KMS-11 (cell line): ENCODE results near the gene STK32A.
A peak's percentile ranks its signal among the peaks of the same experiment; 100 is the strongest.

Source experiments
- H2AFZ ChIP-seq: fragments of 200-600 bp; sonication (generic); 2 replicates; pipeline ENCODE4 v1.6.1; 2016; ENCODE audit warnings: antibody characterized with exemption, mixed run types, low read depth
- H3K27ac ChIP-seq: fragments of 200-600 bp; sonication (generic); 2 replicates; pipeline ENCODE4 v1.6.1; 2016; ENCODE audit warnings: mild to moderate bottlenecking, mixed run types
- H3K27me3 ChIP-seq: fragments of 200-600 bp; sonication (generic); 2 replicates; pipeline ENCODE4 v1.6.1; 2017; ENCODE audit warnings: mild to moderate bottlenecking, low read depth, mixed run types, moderate library complexity; ENCODE audit not compliant: insufficient read depth
- H3K36me3 ChIP-seq: fragments of 200-600 bp; sonication (generic); 2 replicates; pipeline ENCODE4 v1.6.1; 2017; ENCODE audit warnings: mild to moderate bottlenecking, mixed run types; ENCODE audit not compliant: insufficient read depth
- H3K4me1 ChIP-seq: fragments of 200-600 bp; sonication (generic); 2 replicates; pipeline ENCODE4 v1.6.1; 2016; ENCODE audit warnings: mild to moderate bottlenecking, low read depth, mixed run types; ENCODE audit not compliant: poor library complexity, severe bottlenecking
- H3K4me2 ChIP-seq: fragments of 200-600 bp; sonication (generic); 2 replicates; pipeline ENCODE4 v1.7.0; 2016; ENCODE audit warnings: mild to moderate bottlenecking, mixed run types
- H3K4me3 ChIP-seq: fragments of 200-600 bp; sonication (generic); IDR thresholded peaks from 2 replicates; pipeline ENCODE4 v1.6.1; 2017; ENCODE audit warnings: low read depth, low read length, mixed read lengths; ENCODE audit not compliant: insufficient read depth
- H3K79me2 ChIP-seq: fragments of 200-600 bp; sonication (generic); 2 replicates; pipeline ENCODE4 v1.6.1; 2016; ENCODE audit warnings: low read depth, mixed run types; ENCODE audit not compliant: insufficient read depth
- H3K9ac ChIP-seq: fragments of 200-600 bp; sonication (generic); 2 replicates; pipeline ENCODE4 v1.6.1; 2016; ENCODE audit warnings: mild to moderate bottlenecking, mixed run types
- H4K20me1 ChIP-seq: fragments of 200-600 bp; sonication (generic); 2 replicates; pipeline ENCODE4 v1.6.1; 2016; ENCODE audit warnings: mild to moderate bottlenecking, mixed run types; ENCODE audit not compliant: insufficient read depth
- TF ChIP-seq, protein P1 (sequence below): fragments of 200-600 bp; sonication (generic); conservative IDR thresholded peaks from 2 replicates; pipeline ENCODE4 v1.6.1; 2017; ENCODE audit warnings: low read depth, mild to moderate bottlenecking, antibody characterized with exemption, low read length, moderate library complexity, mixed read lengths

Gene STK32A

DNA sequence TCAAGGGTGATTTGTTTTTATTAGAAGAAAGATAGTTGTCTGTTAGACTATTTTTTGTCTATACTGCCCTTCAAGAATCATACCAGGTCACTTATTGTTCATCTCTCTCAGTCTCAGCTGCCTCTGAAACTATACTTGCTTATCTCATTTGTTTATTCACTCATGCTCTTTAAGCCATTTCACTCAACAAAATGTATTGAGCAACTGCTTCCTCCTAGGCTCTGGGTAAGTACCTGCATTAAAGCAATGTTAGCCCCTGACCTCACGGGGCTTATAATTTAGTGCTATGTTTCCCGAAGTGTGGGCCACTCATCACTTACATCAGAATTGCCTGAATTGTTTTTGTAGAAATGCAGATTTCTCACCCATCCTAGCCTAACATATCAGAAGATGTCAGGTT, 174.2 kb downstream of the STK32A start:
- Histone ChIP-seq H3K36me3 (no peaks in the 10 kb centered on the region), H3K79me2 (no peaks in the 10 kb centered on the region), H3K4me2 (peak overlapping the region; percentile 60), H4K20me1 (no peaks in the 10 kb centered on the region), H3K4me1 (peaks cover 95% of the 10 kb centered on the region), H3K27ac (peak overlapping the region; percentile 99), H3K27me3 (no peaks in the 10 kb centered on the region), H2AFZ (no peak overlapping the region), H3K9ac (no peak overlapping the region), H3K4me3 (no peak overlapping the region)
- TF ChIP-seq, protein P1, sequence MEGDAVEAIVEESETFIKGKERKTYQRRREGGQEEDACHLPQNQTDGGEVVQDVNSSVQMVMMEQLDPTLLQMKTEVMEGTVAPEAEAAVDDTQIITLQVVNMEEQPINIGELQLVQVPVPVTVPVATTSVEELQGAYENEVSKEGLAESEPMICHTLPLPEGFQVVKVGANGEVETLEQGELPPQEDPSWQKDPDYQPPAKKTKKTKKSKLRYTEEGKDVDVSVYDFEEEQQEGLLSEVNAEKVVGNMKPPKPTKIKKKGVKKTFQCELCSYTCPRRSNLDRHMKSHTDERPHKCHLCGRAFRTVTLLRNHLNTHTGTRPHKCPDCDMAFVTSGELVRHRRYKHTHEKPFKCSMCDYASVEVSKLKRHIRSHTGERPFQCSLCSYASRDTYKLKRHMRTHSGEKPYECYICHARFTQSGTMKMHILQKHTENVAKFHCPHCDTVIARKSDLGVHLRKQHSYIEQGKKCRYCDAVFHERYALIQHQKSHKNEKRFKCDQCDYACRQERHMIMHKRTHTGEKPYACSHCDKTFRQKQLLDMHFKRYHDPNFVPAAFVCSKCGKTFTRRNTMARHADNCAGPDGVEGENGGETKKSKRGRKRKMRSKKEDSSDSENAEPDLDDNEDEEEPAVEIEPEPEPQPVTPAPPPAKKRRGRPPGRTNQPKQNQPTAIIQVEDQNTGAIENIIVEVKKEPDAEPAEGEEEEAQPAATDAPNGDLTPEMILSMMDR: no peak

DNA sequence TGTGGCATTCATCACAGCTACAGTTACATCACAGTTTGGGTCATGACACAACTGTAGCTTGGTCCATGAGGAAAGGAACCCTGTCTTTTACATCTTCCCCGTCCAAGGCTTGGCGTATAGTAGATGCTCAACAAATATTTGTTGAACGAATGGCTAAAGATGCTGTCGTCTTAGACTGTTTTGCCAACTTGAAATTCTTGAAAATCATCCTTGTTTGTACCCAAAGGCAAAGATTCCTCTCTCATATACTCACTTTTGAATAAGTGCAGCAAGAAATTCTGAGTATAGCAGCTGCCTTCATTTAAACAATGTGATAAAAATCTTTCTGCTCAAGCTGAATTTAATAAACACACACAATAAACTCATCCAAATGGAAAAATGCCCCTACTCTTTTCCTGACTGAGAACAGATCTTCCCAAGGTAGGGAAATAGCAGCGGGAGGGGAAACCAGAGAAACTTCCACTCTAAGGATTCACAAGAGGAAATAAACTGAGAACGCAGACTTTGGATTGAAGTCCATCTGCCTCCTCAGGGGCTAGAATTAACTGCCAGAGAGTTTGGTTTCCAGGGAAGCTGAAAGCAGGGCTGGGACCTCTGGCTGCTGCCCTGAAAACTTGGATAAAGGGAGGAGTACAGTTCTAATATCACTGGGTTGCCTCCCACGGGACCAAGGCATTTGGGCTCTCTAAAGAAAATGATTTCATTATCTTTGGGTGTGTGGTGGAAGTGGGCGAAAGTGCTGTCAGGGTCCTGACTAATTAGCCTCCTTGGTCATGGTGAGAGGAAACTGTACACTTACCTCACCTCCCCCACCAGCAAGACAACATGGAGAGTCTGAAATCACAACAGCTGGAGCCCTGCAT, 175.9 kb downstream of the STK32A start:
- Histone ChIP-seq H4K20me1 (no peaks in the 10 kb centered on the region), H3K79me2 (no peaks in the 10 kb centered on the region), H3K4me2 (peak overlapping the region; percentile 29; the same call in 1 of the 2 replicates), H3K9ac (no peak overlapping the region), H3K36me3 (no peaks in the 10 kb centered on the region), H3K27ac (peak overlapping the region; percentile 19; the same call in 1 of the 2 replicates), H3K4me3 (no peak overlapping the region), H3K27me3 (no peaks in the 10 kb centered on the region), H3K4me1 (peaks cover 87% of the 10 kb centered on the region), H2AFZ (no peak overlapping the region)
- TF ChIP-seq, protein P1: no peak

DNA sequence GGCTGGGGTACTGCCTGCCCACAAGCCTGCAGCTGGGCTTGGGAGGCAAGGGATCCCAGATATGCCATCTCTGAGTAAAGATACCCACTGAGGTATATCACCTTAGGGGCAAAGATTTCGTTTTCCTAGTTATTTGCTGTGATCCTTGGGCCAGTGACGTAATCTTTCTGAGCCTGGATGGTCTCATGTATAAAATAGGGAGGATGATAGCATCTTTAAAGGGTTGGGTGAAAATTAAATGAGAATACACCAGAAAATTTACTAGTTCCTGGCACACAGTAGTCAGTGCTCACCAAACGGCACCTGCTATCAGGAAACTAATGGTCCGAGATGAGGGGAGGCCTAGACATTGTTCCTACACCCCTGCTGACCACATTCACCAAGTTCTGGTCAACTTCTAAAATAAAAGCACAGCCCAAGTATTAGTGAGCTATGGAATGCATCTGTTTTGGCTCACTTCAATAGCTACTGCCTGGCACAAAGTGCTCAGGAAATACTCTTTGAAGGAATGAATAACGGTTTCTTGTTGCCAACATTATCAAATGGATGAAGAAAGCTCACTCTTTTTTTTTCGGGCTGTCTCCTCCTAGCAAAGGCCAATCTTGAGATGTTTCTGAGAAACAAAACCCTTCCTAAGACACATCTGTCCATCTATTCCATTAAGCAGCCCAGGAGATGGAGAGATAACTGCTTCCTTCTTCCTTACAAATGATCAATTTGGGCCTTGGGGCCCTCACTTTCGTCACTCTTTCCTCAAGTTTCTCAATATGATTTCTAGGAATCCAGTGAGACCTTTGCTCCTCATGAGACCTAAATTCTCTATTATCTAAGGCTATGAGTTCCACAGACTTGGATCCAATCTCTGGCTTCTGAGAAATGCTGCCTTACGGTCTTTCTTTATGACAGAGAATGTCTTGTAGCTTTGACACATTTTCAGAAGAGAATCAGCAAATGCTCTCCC, 176.8 kb downstream of the STK32A start:
- Histone ChIP-seq H2AFZ (no peak overlapping the region), H3K4me2 (no peak overlapping the region; the same call in 1 of the 2 replicates), H3K27me3 (no peaks in the 10 kb centered on the region), H3K4me1 (peaks cover 78% of the 10 kb centered on the region), H3K36me3 (no peaks in the 10 kb centered on the region), H3K9ac (no peak overlapping the region), H4K20me1 (no peaks in the 10 kb centered on the region), H3K4me3 (no peak overlapping the region), H3K79me2 (no peaks in the 10 kb centered on the region), H3K27ac (peak overlapping the region; percentile 19; the same call in 1 of the 2 replicates)
- TF ChIP-seq, protein P1: no peak

DNA sequence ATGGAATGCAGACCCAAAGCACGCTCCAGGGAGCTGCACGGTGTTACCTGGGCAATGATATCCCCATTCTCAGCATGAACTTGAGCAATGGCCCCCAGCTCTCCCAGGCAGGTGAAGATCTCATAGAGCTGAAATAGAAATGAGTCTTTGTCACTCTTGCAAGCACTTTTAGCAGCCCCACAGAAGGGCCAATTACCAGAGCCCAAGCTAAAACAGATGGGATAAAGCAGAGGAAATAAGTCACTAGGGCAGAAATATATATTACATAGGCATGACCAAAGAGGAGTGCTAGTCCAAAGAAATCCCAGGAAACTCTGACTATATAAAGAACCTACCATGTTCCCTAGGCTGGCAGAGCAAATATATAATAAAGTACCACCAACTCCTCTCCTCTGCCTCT, 177.7 kb downstream of the STK32A start:
- no peaks in the 10 kb centered on the region for H3K79me2 ChIP-seq
- no peak overlapping the region for H3K27ac ChIP-seq
- H3K27me3 ChIP-seq: no peaks in the 10 kb centered on the region
- H3K4me1 ChIP-seq: peaks cover 69% of the 10 kb centered on the region
- TF ChIP-seq, protein P1: no peak
- H3K36me3 ChIP-seq: no peaks in the 10 kb centered on the region
- H3K4me2 ChIP-seq: no peak overlapping the region
- H3K9ac ChIP-seq: no peak overlapping the region
- H2AFZ ChIP-seq: no peak overlapping the region
- H4K20me1 ChIP-seq: no peaks in the 10 kb centered on the region
- no peak overlapping the region for H3K4me3 ChIP-seq
